ENCODE measurements around the gene EPN2.
"Not testable (repeated sequence)": the region's sequence is repeated elsewhere in the genome, so short reads cannot be mapped to it uniquely, and the experiment has no call there.

Gene EPN2

DNA sequence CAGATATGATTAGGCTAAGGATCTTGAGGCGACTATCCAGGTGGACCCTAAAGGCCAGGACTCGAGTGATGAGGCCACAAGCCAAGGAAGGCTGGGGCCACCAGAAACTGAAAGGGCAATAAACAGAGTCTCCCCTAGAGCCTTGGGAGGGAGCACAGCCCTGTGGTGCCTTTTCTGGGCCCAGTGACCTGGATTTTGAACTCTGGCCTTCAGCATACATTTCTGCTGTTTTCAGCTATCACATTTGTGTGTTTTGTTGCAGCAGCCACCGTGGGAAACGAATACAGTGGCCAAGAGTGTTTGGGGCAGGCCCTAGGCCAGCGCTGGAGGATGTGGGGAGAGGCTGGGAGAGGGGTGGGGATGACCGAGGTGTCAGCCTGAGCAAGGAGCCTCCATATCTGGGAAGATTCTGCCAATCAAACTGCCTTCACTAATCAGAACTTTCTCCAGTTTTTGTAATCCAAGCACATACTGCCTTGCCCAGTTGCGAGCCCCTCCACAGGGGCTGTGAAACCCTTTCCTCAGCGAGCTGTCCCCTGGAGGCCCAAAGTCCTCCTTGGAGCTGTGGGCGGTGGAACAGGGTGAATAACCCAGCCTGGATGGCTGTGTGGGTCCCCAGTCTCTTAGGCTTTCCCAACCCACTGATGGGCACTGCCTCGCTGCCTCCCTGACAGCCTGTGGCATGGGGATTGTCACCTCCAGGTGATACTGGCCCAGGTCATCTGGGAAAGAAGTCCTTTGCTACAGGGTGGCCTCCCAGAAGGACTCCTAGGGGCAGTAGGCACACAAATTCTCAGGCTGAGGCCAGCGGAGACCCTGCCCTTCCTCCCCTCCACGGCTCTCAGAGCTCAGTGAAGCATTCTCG lies 108.6 kb downstream of the EPN2 start:
- no peak overlapping the region for H3K27ac ChIP-seq
- TF ChIP-seq, protein P1, sequence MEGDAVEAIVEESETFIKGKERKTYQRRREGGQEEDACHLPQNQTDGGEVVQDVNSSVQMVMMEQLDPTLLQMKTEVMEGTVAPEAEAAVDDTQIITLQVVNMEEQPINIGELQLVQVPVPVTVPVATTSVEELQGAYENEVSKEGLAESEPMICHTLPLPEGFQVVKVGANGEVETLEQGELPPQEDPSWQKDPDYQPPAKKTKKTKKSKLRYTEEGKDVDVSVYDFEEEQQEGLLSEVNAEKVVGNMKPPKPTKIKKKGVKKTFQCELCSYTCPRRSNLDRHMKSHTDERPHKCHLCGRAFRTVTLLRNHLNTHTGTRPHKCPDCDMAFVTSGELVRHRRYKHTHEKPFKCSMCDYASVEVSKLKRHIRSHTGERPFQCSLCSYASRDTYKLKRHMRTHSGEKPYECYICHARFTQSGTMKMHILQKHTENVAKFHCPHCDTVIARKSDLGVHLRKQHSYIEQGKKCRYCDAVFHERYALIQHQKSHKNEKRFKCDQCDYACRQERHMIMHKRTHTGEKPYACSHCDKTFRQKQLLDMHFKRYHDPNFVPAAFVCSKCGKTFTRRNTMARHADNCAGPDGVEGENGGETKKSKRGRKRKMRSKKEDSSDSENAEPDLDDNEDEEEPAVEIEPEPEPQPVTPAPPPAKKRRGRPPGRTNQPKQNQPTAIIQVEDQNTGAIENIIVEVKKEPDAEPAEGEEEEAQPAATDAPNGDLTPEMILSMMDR (conservative IDR thresholded peaks at IDR 0.05), result no peak

DNA sequence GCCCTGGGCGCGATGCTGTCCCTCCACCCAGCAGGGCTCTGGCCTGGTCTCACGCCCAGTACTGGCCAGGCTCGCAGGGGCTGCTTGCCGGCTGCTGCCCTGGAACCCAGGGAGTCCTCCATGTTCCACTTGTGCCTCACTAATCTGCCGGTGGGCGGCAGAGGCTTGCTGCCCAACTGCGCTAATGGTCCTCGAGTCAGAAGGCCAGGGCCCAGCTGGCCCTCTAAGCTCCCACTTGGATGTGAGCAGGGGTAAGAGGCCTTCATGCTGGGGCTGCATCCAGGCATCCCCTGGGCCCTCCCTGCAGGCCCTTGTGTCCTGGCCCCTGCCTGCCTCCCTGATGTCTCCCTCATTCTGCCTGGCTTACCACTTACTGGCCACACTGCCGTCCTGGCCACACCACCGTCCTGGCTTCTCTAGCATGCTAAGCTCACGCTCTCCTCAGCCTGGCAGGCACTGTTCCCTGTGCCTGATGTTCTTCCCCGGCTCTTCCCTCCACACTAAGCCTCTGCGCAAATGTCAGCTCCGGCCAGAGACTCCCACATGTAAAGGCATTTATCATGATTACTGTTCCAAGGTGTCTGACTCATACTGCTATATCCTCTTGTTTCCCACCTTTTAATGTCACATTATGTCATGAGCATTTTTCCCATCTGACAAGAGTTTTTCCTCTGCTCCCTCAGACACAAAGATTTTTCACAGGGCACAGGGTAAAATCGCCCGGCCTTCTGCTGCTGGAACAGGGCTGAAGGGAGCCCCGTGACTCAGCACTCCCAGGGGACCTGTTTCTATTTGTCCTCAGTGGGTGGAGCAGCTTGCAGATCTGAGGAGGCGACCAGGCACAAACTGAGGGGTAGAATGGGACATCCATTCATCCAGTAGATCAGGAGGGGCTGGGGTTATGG lies 109.4 kb downstream of the EPN2 start:
- TF ChIP-seq, protein P1 (conservative IDR thresholded peaks at IDR 0.05), result no peak
- no peak overlapping the region for H3K27ac ChIP-seq

DNA sequence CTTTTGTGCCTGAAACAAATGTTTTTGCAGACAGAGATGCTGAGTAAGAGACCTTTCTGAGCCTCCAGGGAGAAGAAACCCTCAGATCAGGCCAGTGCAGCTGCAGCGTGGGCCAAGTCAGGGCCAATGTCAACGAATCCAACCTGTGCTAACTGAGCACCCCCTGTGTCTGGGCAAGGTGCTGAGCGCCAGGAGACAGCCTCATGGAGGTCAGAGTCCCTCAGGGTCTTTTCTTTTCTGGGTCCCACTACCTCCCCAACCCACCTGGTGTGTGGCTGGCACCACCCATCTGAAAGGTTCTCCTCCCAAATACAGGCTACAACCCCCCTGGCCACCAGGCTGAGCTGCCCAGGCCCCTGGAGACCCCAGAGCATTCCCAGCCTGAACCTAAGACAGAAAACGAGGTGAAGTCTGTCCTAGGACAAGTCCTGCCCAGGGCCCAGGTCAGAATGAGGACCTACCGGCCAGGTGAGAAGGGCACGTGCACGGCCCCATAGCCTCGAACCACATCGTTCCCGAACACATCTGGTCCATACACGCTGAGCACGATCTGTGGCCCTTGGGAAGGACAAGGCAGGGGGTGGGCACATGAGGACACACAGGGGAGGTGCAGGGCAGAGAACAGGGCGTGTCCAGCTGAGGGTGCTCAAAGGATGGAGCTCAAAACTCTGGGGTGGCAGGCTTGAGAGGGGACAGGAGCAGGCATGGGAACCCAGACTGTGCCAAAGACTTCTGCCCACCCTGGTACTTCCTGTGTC lies 110.3 kb downstream of the EPN2 start:
- TF ChIP-seq, protein P1 (conservative IDR thresholded peaks at IDR 0.05), result no peak
- H3K27ac ChIP-seq, result no peak overlapping the region

DNA sequence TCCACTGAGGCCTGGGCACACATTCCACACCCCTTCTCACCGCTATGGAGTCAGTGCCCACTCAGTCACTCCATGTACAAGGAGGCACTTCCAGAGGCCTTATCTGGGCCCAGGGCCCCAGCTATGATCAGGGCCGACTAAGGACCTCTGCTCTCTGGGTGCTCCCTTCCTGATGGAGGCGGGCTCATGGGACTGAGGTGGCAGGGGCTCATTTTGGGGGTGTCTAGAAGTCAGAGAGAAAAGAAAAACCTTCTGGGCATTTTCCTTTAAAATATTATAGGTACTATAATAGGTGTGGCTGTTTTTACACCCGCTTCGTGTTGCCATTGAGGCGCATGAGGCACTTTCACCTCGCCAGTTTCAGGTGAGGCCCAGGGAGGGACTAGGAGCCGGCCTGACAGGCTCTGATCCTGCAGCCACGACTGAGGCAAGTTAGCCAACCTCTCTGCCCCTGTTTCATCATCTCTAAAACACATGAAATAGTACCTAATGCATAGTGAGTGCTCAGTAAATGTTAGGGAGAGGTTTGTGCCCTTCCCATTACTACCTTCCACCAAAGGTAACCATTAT lies 111.0 kb downstream of the EPN2 start:
- H3K27ac ChIP-seq, result no peak overlapping the region

GRCh38 chr17:19348806-19349205 lies 111.6 kb downstream of the EPN2 start:
- TF ChIP-seq, protein P1 (conservative IDR thresholded peaks at IDR 0.05), result no peak
- no peak overlapping the region for H3K27ac ChIP-seq

More for the DNA sequence above, 111.0 kb downstream of the EPN2 start:
- TF ChIP-seq, protein P1 (conservative IDR thresholded peaks at IDR 0.05), result no peak

DNA sequence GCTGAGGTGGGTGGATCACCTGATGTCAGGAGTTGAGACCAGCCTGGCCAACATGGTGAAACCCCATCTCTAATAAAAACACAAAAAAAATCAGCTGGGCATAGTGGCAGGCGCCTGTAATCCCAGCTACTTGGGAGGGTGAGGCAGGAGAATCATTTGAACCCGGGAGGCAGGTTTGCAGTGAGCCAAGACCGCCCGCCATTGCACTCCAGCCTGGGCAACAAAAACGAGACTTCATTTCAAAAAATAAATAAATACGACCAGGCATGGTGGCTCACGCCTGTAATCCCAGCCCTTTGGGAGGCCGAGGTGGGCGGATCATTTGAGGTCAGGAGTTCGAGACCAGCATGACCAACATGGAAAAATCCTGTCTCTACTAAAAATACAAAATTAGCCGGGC lies 116.2 kb downstream of the EPN2 start:
- H3K27ac ChIP-seq, result not testable (repeated sequence)

- H3K27ac ChIP-seq, result no peak overlapping the region
- TF ChIP-seq, protein P1 (conservative IDR thresholded peaks at IDR 0.05), result no peak
Measured at GRCh38 chr17:19354748-19355147, 117.6 kb downstream of the EPN2 start.

Data from VCaP (cell line).